Panc1 (cell line): ENCODE results near the gene FBXL16.

Source experiments
- CTCF ChIP-seq: fragments of 450-650 bp; IDR thresholded peaks from 2 replicates; pipeline ENCODE4 v1.5.1; 2017; ENCODE audit warnings: mild to moderate bottlenecking
- POLR2AphosphoS5 ChIP-seq: IDR thresholded peaks from 2 replicates; pipeline ENCODE4 v1.6.1; 2012; ENCODE audit warnings: mild to moderate bottlenecking, low read depth, low read length, moderate library complexity
- REST ChIP-seq, 2 experiments: IDR thresholded peaks; 2 replicates each; pipeline ENCODE4 v1.6.1; 2011 to 2012; ENCODE audit warnings: low read depth in 2 of 2, control low read depth in 1 of 2, low read length in 1 of 2, mild to moderate bottlenecking in 1 of 2, moderate library complexity in 1 of 2; ENCODE audit not compliant: insufficient read depth in 1 of 2
- SIN3A ChIP-seq: IDR thresholded peaks from 2 replicates; pipeline ENCODE4 v1.6.1; 2012; ENCODE audit warnings: low read depth, mild to moderate bottlenecking, low read length, moderate library complexity, borderline replicate concordance; ENCODE audit not compliant: insufficient read depth

- TF ChIP-seq CTCF (no peak), REST (IDR thresholded peaks at IDR 0.05; ENCODE audit: insufficient read depth in 1 of 2, low read depth in 2 of 2, low read length in 1 of 2) (no peak), POLR2AphosphoS5 (no peak), SIN3A (no peak)
Measured at GRCh38 chr16:705431-706188, at the start of gene FBXL16.
